AG09309 (cell line): ENCODE results near the gene LHX4.

Experiments
- DNase-seq: peaks from one replicate; pipeline ENCODE4 v3.0.0-alpha.2; 2010; ENCODE audit warnings: low read depth
- H3K4me3 ChIP-seq: 2 replicates; pipeline ENCODE4 v1.5.1; 2011; ENCODE audit warnings: mild to moderate bottlenecking, low read depth, low read length, moderate library complexity; ENCODE audit not compliant: control insufficient read depth
- TF ChIP-seq, protein P1 (sequence below): IDR thresholded peaks from 2 replicates; pipeline ENCODE4 v1.5.1; 2011; ENCODE audit warnings: mild to moderate bottlenecking, low read depth, low read length, inconsistent platforms; ENCODE audit not compliant: insufficient read depth, control insufficient read depth; ENCODE audit errors: missing control alignments

The LHX4 gene

DNA sequence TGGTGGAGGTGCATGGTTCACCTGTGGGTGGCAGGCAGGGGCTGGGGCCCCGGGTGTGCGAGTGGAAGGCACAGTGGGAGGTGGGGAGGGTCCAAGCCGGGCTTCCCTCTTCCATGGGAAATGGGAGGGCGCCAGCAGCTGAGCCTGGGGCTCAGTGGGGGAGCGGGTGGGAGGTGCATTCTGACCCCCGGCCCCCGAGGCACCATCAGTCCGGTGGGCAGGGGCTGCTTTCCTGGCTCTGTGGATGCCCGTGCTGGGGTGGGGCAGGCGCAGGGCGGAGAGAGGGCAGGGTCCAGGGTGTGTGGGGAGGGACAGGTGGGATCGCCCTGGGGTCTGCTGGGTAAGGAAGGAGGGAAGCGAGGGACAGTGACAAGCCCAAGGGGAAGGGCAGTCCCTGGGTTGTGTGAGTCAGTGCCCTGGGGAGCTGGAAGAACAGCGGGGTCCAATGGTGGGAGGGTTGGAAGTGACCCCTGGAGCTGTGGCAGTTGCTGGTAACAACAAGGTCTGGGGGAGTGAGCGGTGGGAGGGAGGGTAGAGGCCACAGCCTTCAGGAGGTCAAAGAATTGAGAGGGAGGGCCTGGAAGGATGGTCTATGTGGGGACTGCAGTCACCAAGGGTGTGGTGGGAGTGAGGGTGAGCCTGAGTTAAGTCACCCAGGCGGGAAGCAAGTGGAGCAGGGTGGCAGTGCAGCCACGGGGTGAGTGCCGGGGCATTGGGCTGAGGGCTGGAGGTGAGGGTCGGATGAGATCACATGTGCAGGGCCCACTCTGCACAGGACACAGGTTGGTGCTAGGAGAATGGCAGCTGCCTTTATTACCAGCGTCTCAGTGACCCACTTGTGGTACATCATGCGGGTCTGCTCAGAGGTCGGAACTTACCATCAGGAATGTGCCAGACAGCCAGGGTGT, 29.6 kb downstream of the LHX4 start:
- no peak for DNase-seq
- H3K4me3 ChIP-seq = no peak overlapping the region
- TF ChIP-seq, protein P1, sequence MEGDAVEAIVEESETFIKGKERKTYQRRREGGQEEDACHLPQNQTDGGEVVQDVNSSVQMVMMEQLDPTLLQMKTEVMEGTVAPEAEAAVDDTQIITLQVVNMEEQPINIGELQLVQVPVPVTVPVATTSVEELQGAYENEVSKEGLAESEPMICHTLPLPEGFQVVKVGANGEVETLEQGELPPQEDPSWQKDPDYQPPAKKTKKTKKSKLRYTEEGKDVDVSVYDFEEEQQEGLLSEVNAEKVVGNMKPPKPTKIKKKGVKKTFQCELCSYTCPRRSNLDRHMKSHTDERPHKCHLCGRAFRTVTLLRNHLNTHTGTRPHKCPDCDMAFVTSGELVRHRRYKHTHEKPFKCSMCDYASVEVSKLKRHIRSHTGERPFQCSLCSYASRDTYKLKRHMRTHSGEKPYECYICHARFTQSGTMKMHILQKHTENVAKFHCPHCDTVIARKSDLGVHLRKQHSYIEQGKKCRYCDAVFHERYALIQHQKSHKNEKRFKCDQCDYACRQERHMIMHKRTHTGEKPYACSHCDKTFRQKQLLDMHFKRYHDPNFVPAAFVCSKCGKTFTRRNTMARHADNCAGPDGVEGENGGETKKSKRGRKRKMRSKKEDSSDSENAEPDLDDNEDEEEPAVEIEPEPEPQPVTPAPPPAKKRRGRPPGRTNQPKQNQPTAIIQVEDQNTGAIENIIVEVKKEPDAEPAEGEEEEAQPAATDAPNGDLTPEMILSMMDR = no peak

DNA sequence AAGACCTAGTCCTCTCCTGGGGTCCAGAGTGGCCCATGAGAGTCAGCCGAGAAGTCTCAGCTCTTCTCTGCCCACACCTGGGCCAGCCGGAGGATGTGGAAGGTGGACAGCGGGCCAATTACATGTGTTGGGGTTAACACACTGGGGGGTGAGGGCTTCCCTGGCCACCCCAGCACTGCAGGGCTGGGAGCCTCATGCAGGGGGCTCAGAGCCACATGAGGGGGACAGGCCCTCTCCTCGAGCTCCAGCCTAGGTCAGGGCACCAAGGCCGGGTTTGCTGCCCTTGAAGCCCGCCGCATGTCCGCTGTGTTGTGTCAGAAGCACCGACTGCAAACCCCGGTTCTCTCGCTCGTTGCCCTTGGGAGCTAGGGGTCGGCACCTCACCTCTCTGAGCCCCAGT, 30.5 kb downstream of the LHX4 start:
- TF ChIP-seq, protein P1 = no peak
- H3K4me3 ChIP-seq = no peak overlapping the region
- no peak for DNase-seq

DNA sequence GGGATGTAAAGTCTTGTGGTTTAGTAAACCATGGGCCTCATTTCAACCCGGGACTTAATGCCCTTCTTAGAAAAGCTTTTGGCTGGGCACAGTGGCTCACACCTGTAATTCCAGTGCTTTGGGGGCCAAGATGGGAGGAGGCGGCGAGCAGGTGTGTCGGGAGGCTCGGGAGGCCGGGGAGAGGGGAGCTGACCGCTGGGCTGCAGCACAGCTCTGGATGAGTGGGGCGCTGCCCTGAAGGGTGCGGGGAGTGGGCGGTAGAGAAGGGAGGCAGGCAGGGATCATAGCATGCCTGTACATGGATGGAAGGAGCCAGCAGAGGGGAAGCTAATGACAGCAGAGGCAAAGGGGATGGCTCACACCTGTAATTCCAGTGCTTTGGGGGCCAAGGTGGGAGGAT, 31.0 kb downstream of the LHX4 start:
- no peak for DNase-seq
- TF ChIP-seq, protein P1 = no peak
- no peak overlapping the region for H3K4me3 ChIP-seq

DNA sequence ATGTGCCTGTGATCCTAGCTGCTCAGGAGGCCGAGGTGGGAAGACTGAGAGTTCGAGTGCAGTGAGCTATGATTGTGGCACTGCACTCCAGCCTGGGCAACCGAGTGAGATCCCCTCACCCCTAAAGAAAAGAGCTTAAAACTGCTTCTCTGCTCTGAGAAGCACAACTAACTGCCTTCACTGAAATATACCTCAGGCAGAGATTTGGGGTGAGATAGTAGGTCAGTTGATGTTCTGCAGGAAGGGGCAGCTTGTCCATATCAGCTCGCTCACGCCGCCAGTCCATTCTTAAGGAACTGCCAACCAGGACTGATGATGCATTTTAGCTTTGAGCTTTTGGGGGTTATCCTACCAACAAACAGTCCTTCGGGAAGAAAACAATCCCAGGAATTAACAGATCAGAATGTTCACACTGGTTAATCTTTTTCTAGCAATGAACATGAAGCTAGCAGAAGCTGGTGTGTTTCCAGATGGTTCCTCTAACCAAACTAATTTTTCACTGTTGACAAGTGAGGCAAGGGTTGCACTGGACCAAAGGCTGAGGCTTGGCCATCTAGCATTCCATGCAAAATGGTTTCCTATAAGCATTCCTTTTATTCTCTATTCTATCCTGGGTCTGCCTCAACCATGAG, 31.6 kb downstream of the LHX4 start:
- TF ChIP-seq, protein P1 = no peak
- DNase-seq = no peak
- H3K4me3 ChIP-seq = no peak overlapping the region

DNA sequence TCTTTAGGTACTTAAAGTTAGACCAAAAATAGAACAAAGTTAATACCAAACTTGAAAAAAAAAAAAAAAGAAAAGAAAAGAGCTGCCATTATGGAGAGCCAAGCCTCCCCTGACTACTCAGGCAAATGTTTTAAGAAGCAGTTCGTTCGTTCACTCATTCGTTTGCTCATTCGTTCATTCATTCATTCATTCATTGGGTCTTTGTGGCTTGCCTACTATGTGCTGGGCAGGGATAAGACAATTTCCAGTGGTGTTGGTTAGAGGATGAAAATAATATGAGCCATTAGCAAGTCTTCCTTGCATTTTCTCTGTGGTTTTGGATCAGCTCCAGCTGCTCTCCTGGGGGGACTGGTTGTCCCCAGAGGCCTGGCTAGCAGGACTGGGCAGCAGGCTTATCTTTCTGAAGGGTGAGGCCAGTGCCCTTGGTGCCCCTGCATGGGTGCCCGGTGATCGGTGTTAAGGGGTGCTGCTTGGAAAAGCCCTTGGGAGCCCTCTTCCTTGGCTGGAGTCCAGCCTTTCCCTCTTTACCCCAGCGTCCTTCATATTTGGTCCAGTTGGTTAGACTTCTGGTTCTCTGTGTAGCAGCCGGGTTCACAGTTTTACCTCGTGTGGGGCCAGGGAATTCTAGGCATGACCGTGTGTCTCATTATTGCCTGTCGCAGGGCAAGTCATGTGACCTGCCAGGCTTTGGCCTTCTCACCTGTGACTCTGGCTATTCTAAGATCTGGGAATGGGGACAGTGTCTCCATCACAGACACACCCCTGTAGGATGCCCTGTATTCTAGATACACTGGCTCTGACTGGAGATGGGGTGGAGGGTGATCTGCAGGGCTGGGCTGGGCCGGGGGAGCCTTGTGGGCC, 32.8 kb downstream of the LHX4 start:
- TF ChIP-seq, protein P1 = no peak
- no peak overlapping the region for H3K4me3 ChIP-seq
- DNase-seq = no peak

DNA sequence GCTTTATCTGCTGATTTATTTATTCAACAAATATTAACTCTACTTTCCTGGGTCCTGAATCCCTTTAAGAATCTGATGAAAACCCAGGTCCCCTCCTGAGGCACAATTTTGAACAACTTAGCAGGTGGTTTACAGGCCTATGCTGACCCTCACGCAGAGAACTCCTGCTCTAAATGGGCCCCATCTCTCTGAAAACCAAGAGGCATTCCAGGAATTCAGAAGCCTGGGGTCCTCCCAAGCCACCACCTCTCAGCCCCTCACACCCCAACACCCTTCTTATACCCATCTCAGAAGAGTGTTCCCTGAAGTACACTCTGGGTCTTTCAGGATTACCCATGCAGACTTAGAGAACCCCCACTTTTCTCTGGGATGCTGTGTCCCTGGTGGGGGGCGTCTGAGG, 34.5 kb downstream of the LHX4 start:
- no peak for DNase-seq
- TF ChIP-seq, protein P1 = no peak
- no peak overlapping the region for H3K4me3 ChIP-seq
